ENCODE data around the gene NUCB2.

- TF ChIP-seq, protein P1, sequence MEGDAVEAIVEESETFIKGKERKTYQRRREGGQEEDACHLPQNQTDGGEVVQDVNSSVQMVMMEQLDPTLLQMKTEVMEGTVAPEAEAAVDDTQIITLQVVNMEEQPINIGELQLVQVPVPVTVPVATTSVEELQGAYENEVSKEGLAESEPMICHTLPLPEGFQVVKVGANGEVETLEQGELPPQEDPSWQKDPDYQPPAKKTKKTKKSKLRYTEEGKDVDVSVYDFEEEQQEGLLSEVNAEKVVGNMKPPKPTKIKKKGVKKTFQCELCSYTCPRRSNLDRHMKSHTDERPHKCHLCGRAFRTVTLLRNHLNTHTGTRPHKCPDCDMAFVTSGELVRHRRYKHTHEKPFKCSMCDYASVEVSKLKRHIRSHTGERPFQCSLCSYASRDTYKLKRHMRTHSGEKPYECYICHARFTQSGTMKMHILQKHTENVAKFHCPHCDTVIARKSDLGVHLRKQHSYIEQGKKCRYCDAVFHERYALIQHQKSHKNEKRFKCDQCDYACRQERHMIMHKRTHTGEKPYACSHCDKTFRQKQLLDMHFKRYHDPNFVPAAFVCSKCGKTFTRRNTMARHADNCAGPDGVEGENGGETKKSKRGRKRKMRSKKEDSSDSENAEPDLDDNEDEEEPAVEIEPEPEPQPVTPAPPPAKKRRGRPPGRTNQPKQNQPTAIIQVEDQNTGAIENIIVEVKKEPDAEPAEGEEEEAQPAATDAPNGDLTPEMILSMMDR (conservative IDR thresholded peaks at IDR 0.05; ENCODE audit: low read length): no peak
- TF ChIP-seq EZH2phosphoT487 (IDR thresholded peaks at IDR 0.05; ENCODE audit: borderline replicate concordance): no peak
Measured at GRCh38 chr11:17257196-17257595, 19.3 kb upstream of the NUCB2 start.

Data from Loucy (cell line).